H1 (cell line): ENCODE data around the gene DPP8. TPM values are rescaled to one million over a fixed set of nuclear protein-coding genes. Genes with fewer than 3 reads are reported as not detected.

Experiments
- CTCF ChIA-PET: fragments of 300-600 bp; sonication (Branson Sonifier 250); formaldehyde crosslinking; loops from one replicate; lab custom pipeline; 2021; ENCODE audit not compliant: partially characterized antibody; lab: Charles Lee
- POLR2A ChIA-PET: fragments of 300-600 bp; sonication (Branson Sonifier 250); formaldehyde crosslinking; loops from one replicate; lab custom pipeline; 2021; ENCODE audit warnings: inconsistent platforms; ENCODE audit not compliant: partially characterized antibody; lab: Charles Lee
- DNase-seq, 2 experiments: peaks; one replicate each; pipeline versions ENCODE4 v3.0.0 to v3.0.0-alpha.2; 2010 to 2022; ENCODE audit warnings: low spot score in 2 of 2, low read depth in 1 of 2, mixed read lengths in 1 of 2
- FAIRE-seq: peaks from 2 replicates; lab custom pipeline; 2011; peaks lifted over from hg19 to GRCh38; lab: Jason Lieb, UNC
- H2AFZ ChIP-seq: 2 replicates; pipeline ENCODE4 v1.8.1; 2012; ENCODE audit warnings: low read length, inconsistent platforms
- H2AK5ac ChIP-seq: 2 replicates; pipeline ENCODE4 v1.6.1; 2013; ENCODE audit warnings: low read depth, low read length
- H2BK120ac ChIP-seq: replicated peaks from 2 replicates; pipeline ENCODE3; 2013; ENCODE audit warnings: low read depth, low read length, inconsistent platforms
- H2BK12ac ChIP-seq: 2 replicates; pipeline ENCODE4 v1.6.1; 2013; ENCODE audit warnings: low read depth, low read length
- H2BK15ac ChIP-seq: 2 replicates; pipeline ENCODE4 v1.6.1; 2013; ENCODE audit warnings: low read length
- H2BK20ac ChIP-seq: 2 replicates; pipeline ENCODE4 v1.6.1; 2013; ENCODE audit warnings: low read length
- H2BK5ac ChIP-seq: 2 replicates; pipeline ENCODE4 v1.6.1; 2013; ENCODE audit warnings: low read depth, low read length
- H3K14ac ChIP-seq: 2 replicates; pipeline ENCODE4 v1.6.1; 2013; ENCODE audit warnings: inconsistent platforms; ENCODE audit not compliant: insufficient read length
- H3K18ac ChIP-seq: 2 replicates; pipeline ENCODE4 v1.6.1; 2013; ENCODE audit warnings: low read length; ENCODE audit errors: extremely low read depth
- H3K23ac ChIP-seq: 2 replicates; pipeline ENCODE4 v1.6.1; 2013; ENCODE audit warnings: inconsistent platforms; ENCODE audit not compliant: insufficient read length
- H3K23me2 ChIP-seq: 2 replicates; pipeline ENCODE4 v1.6.1; 2013; ENCODE audit warnings: low read depth, low read length
- H3K27ac ChIP-seq: 2 replicates; pipeline ENCODE4 v1.6.1; 2011; ENCODE audit warnings: low read depth, low read length, inconsistent platforms
- H3K27me3 ChIP-seq, 4 experiments: replicated peaks in 1 of 4; 1 replicate in 1 of 4; 2 replicates in 3 of 4; pipeline versions ENCODE4 v1.6.1 to v1.8.1; 2011 to 2013; ENCODE audit warnings: low read length in 3 of 4, mild to moderate bottlenecking in 3 of 4, inconsistent platforms in 2 of 4, mixed read lengths in 2 of 4, moderate library complexity in 1 of 4; ENCODE audit not compliant: control insufficient read depth in 3 of 4, insufficient read depth in 3 of 4; ENCODE audit errors: extremely low read depth in 1 of 4
- H3K36me3 ChIP-seq, 4 experiments: 2 replicates each; pipeline versions ENCODE4 v1.6.1 to v1.8.1; 2011 to 2013; ENCODE audit warnings: mild to moderate bottlenecking in 4 of 4, low read length in 3 of 4, moderate library complexity in 2 of 4, control low read depth in 1 of 4, inconsistent platforms in 1 of 4; ENCODE audit not compliant: insufficient read depth in 4 of 4, control insufficient read depth in 2 of 4
- H3K4ac ChIP-seq: replicated peaks from 2 replicates; pipeline ENCODE3; 2013; ENCODE audit warnings: low read length, low read depth, mixed read lengths, inconsistent platforms; ENCODE audit not compliant: insufficient read length
- H3K4me1 ChIP-seq, 4 experiments: replicated peaks in 1 of 4; 1 replicate in 1 of 4; 2 replicates in 3 of 4; pipeline versions ENCODE4 v1.6.1 to v1.8.1; 2011 to 2013; ENCODE audit warnings: low read length in 3 of 4, inconsistent platforms in 2 of 4, mixed read lengths in 1 of 4; ENCODE audit not compliant: insufficient read depth in 4 of 4, control insufficient read depth in 3 of 4
- H3K4me2 ChIP-seq, 2 experiments: 2 replicates each; pipeline versions ENCODE4 v1.6.1 to v1.8.1; 2011 to 2013; ENCODE audit warnings: low read depth in 2 of 2, low read length in 2 of 2, control low read depth in 1 of 2, inconsistent platforms in 1 of 2, mild to moderate bottlenecking in 1 of 2; ENCODE audit not compliant: insufficient read depth in 1 of 2
- H3K4me3 ChIP-seq, 4 experiments: fragments of 200-600, 300-600 bp in 1 of 4; sonication (generic), shearing (Covaris generic), sonication (Bioruptor Twin) in 1 of 4; 2 replicates each; pipeline versions ENCODE4 v1.5.1 to v1.8.1; 2011 to 2016; ENCODE audit warnings: low read length in 4 of 4, low read depth in 3 of 4, control low read depth in 2 of 4, inconsistent platforms in 2 of 4, mild to moderate bottlenecking in 2 of 4, mixed read lengths in 1 of 4, moderate library complexity in 1 of 4; ENCODE audit not compliant: insufficient read depth in 2 of 4; ENCODE audit errors: extremely low read depth in 1 of 4
- H3K56ac ChIP-seq: replicated peaks from 2 replicates; pipeline ENCODE3; 2013; ENCODE audit warnings: low read depth, mild to moderate bottlenecking, mixed read lengths, low read length, inconsistent platforms; ENCODE audit not compliant: insufficient read length
- H3K79me1 ChIP-seq: 2 replicates; pipeline ENCODE4 v1.6.1; 2013; ENCODE audit warnings: low read depth, low read length, control low read depth
- H3K79me2 ChIP-seq, 2 experiments: 2 replicates each; pipeline versions ENCODE4 v1.6.1 to v1.8.1; 2012 to 2013; ENCODE audit warnings: low read length in 2 of 2, mild to moderate bottlenecking in 2 of 2, inconsistent platforms in 1 of 2; ENCODE audit not compliant: insufficient read depth in 2 of 2, control insufficient read depth in 1 of 2
- H3K9ac ChIP-seq, 4 experiments: replicated peaks in 1 of 4; 1 replicate in 1 of 4; 2 replicates in 3 of 4; pipeline versions ENCODE4 v1.6.1 to v1.8.1; 2011 to 2013; ENCODE audit warnings: low read depth in 3 of 4, low read length in 3 of 4, control low read depth in 2 of 4, mild to moderate bottlenecking in 2 of 4, moderate library complexity in 2 of 4, inconsistent platforms in 1 of 4; ENCODE audit errors: extremely low read depth in 1 of 4
- H3K9me3 ChIP-seq, 2 experiments: 2 replicates each; pipeline versions ENCODE4 v1.6.1 to v1.8.1; 2012 to 2013; ENCODE audit warnings: mild to moderate bottlenecking in 2 of 2, moderate library complexity in 2 of 2, control low read depth in 1 of 2, inconsistent platforms in 1 of 2, low read depth in 1 of 2, low read length in 1 of 2, mixed read lengths in 1 of 2; ENCODE audit not compliant: insufficient read depth in 2 of 2
- H4K20me1 ChIP-seq, 2 experiments: replicated peaks in 1 of 2; 2 replicates each; pipeline versions ENCODE3 to v1.8.1; 2011 to 2013; ENCODE audit warnings: inconsistent platforms in 2 of 2, low read length in 2 of 2, mild to moderate bottlenecking in 1 of 2; ENCODE audit not compliant: insufficient read depth in 2 of 2, control insufficient read depth in 1 of 2
- H4K5ac ChIP-seq: 2 replicates; pipeline ENCODE4 v1.6.1; 2013; ENCODE audit warnings: low read length, low read depth, mixed read lengths, inconsistent platforms; ENCODE audit not compliant: insufficient read length
- H4K8ac ChIP-seq: 2 replicates; pipeline ENCODE4 v1.8.0; 2013; ENCODE audit warnings: mild to moderate bottlenecking, moderate library complexity, low read length, inconsistent platforms; ENCODE audit not compliant: insufficient read depth; ENCODE audit errors: extremely low read depth
- H4K91ac ChIP-seq: replicated peaks from 2 replicates; pipeline ENCODE3; 2013; ENCODE audit warnings: low read length, mixed read lengths, inconsistent platforms; ENCODE audit not compliant: insufficient read length
- EP300 ChIP-seq, 2 experiments: IDR thresholded peaks; 1 replicate in 1 of 2; 2 replicates in 1 of 2; pipeline ENCODE4 v1.6.1; 2011 to 2012; ENCODE audit warnings: low read depth in 2 of 2, low read length in 2 of 2, mild to moderate bottlenecking in 2 of 2, borderline replicate concordance in 1 of 2, inconsistent platforms in 1 of 2, moderate library complexity in 1 of 2
- WGBS, 2 experiments: shearing (Covaris generic) in 1 of 2; methylation state at CpG; one replicate each; pipeline versions ENCODE4 v1.1.6 to v1.1.7; 2013 to 2015; ENCODE audit warnings: low lambda C conversion rate in 2 of 2, mixed read lengths in 2 of 2, inconsistent platforms in 1 of 2, low coverage in 1 of 2, missing lambda C conversion rate in 1 of 2; ENCODE audit not compliant: insufficient replicate concordance in 2 of 2, insufficient coverage in 1 of 2, insufficient read length in 1 of 2; ENCODE audit errors: extremely low coverage in 1 of 2, missing lambda C conversion rate in 1 of 2; 5-methylcytosine and 5-hydroxymethylcytosine counted together
- polyA plus RNA-seq, 7 experiments: library from polyadenylated mRNA; depleted of rRNA in 3 of 7; stranded (reverse) in 5 of 7; unstranded in 2 of 7; fragments of >200 nt in 5 of 7; fragments of 200-250 nt in 2 of 7; gene quantifications; 1 replicate in 5 of 7; 2 replicates in 1 of 7; 4 replicates in 1 of 7; pipeline versions ENCODE4 v1.2.1 to v1.2.3, GENCODE V29; 2011 to 2013; ENCODE audit warnings: missing spikeins in 2 of 7, mixed read lengths in 2 of 7
- total RNA-seq: library from RNA; stranded (reverse); fragmentation: NEBNext Ultra II Directional; extraction: Animal tissue kit (Norgen Biotek cat#: 25700); gene quantifications from 2 replicates; pipeline ENCODE4 v1.2.1, GENCODE V29; 2021
- TF ChIP-seq, protein P1 (sequence below): IDR thresholded peaks from 2 replicates; pipeline ENCODE4 v1.6.1; 2012; ENCODE audit warnings: inconsistent platforms

DPP8 gene
- total and polyA plus RNA-seq, 2 of the 8 experiments (the other 6 are each of a cell fraction or from before 2014, with no cell fraction given): 9.9 to 26.0 TPM

DNA sequence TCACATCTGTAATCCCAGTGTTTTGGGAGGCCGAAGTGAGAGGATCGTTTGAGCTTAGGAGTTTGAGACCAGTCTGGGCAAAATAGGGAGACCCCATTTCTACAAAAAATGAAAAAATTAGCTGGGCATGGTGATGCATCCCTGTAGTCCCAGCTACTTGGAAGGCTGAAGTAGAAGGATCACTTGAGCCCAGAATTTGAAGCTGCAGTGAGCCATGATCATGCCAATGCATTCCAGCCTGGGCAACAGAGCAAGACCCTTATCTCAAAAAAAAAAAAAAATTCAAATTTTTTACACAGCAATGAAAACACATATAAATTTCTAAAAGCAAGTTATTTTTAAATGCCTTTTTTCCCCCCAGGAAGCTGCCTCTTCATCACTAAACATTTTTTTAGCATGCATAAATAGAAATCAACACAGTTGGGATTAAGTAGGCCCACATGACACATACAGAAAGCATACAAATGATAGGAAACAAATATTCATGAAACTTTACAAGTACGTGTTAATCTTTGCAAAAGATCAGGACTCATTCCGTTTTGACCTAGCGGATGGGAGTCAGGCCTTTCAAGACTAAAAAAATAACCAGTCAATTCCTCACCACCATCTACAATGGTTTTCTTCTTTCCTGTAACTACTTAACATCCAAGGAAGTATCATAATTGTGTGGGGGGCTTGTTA is 49.1 kb downstream of the DPP8 start:
- H3K14ac ChIP-seq: no peak overlapping the region
- H3K79me1 ChIP-seq: no peaks in the 10 kb centered on the region
- ChIA-PET POLR2A (interaction anchor here (0.6 to 1.4 kb wide), 3 partner anchors 35 to 62 kb away, joined by 3 read pairs; no protein-coding TSS in a partner anchor), CTCF (interaction anchor here (0.6 to 3.9 kb wide), 5 partner anchors 21 to 308 kb away, joined by 3 to 21 read pairs (median 3); no protein-coding TSS in a partner anchor)
- peaks cover 7 to 49% (median 30%) of the 10 kb centered on the region in 4 experiments; a peak in 5 of 8 replicates for H3K36me3 ChIP-seq
- no peak overlapping the region for H3K23ac ChIP-seq
- no peak overlapping the region for H2BK20ac ChIP-seq
- H3K9ac ChIP-seq: no peak overlapping the region
- H2AFZ ChIP-seq: no peak overlapping the region
- H3K23me2 ChIP-seq: no peaks in the 10 kb centered on the region
- no peak overlapping the region for H4K5ac ChIP-seq
- DNase-seq (no peak), FAIRE-seq (no peak)
- H3K4ac ChIP-seq: no peak overlapping the region
- no peaks in the 10 kb centered on the region for H3K27me3 ChIP-seq
- 99% methylated on average over 5 of the region's 5 CpGs; no CpG with 5 or more reads in 1 of the 2 experiments for WGBS, 2 experiments
- H2BK120ac ChIP-seq: no peak overlapping the region
- no peak overlapping the region for H4K91ac ChIP-seq
- H3K27ac ChIP-seq: no peak overlapping the region
- H2BK12ac ChIP-seq: no peak overlapping the region
- H3K4me3 ChIP-seq: no peak overlapping the region
- no peaks in the 10 kb centered on the region for H3K4me1 ChIP-seq
- no peaks in the 10 kb centered on the region for H3K79me2 ChIP-seq
- no peak overlapping the region for H3K4me2 ChIP-seq
- H2BK5ac ChIP-seq: no peak overlapping the region
- no peak overlapping the region for H2AK5ac ChIP-seq
- H4K8ac ChIP-seq: no peak overlapping the region
- H3K18ac ChIP-seq: no peak overlapping the region
- no peaks in the 10 kb centered on the region for H3K9me3 ChIP-seq
- no peaks in the 10 kb centered on the region for H4K20me1 ChIP-seq
- H2BK15ac ChIP-seq: no peak overlapping the region
- no peak overlapping the region for H3K56ac ChIP-seq
- TF ChIP-seq, protein P1, sequence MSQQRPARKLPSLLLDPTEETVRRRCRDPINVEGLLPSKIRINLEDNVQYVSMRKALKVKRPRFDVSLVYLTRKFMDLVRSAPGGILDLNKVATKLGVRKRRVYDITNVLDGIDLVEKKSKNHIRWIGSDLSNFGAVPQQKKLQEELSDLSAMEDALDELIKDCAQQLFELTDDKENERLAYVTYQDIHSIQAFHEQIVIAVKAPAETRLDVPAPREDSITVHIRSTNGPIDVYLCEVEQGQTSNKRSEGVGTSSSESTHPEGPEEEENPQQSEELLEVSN: no peak
- no peak for TF ChIP-seq EP300 (IDR thresholded peaks at IDR 0.05; ENCODE audit: borderline replicate concordance in 1 of 2, low read depth in 2 of 2, low read length in 2 of 2)
